GM19467 (cell line): Measurements from ENCODE around the gene ALKBH2.

Source experiments
- ATAC-seq: cut with Tn5 transposase; IDR thresholded peaks from one replicate; pipeline ENCODE4 v1.9.1; 2021; ENCODE audit warnings: mild to moderate bottlenecking, moderate library complexity; ENCODE audit not compliant: unreplicated experiment

ALKBH2 gene

DNA sequence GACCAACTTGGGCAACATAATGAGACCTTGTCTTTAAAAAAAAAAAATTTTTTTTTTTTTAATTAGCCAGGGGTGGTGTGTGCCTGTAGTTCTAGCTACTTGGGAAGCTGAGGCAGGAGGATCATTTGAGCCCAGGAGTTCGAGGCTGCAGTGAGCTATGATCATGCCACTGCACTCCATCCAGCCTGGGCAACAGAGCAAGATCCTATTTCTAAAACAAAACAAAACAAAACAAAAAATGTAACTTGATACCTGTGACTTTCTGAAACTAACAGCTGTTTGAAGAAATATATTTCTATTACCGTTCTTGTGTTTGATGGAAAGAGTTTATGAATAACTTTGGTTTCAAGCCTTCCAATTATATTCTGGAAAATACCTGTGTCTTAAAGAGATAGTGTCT, 21.4 kb upstream of the ALKBH2 start:
- ATAC-seq = no peak

DNA sequence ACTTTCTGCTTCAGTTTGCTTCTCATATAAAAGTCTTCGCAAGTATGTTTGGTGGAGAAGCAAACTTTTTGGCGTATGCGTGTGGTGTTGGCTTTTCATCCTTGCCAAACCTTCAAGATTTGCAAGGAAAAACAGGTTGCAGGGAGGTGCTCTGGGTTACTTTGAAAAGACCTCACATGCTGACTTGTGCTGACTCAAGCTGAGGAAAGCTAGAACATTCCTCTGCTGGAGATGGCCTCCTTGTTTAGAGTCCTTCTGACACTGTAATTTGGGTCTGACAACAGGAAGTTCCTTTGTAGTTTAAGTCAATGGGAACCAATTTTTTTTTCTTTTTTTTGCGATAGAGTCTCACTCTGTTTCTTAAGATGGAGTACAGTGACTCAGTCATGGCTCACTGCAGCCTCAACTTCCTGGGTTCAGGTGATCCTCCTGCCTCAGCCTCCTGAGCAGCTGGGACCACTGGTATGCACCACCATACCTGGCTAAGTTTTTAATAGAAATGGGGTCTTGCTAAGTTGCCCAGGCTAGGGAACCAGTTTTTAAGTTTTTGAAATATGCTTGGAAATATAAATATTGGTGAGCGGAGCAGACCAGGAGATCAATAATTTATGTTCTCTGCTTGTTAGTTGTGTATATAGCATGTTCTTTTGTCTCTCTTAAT, 20.5 kb upstream of the ALKBH2 start:
- ATAC-seq = no peak

DNA sequence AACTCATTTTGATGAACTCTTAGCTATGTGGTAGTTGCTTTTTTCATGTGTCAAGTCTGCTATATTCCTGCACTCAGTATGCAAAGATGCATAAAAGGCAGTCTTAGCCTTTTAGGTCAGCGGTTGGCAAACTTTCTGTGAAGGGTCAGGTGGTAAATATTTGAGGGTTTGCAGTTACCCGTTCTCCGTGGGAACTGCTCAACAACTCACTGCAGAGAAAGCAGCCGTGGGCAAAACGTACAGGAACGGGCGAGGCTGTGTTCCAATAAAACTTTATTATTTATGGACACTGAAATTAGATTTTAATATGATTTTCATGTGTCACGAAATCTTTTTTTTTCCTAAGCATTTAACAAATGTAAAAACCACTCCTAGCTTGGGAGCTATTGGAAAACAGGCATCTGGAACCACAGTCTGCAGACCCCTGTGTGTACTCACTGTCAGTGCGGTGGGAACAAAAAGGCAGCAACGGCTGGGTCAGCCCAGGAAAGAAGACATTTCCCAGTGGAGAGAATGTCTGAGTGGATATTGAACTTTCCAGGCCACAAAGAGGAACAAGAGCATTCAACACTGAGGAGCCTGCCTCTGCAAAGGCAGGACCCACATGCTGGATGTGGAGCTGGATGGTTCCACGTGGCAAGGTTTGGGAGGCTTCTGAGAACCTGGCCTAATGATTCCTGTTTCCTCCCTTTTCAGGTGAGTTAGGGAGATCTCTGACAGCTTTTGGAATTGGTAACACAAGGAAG, 19.6 kb upstream of the ALKBH2 start:
- no peak for ATAC-seq

GRCh38 chr12:109110988-109111495, 17.8 kb upstream of the ALKBH2 start:
- ATAC-seq = no peak

GRCh38 chr12:109109746-109110350, 16.6 kb upstream of the ALKBH2 start:
- no peak for ATAC-seq

GRCh38 chr12:109105176-109105575, 11.9 kb upstream of the ALKBH2 start:
- no peak for ATAC-seq

- ATAC-seq = no peak
Measured at GRCh38 chr12:109102491-109102890, 9.2 kb upstream of the ALKBH2 start.

DNA sequence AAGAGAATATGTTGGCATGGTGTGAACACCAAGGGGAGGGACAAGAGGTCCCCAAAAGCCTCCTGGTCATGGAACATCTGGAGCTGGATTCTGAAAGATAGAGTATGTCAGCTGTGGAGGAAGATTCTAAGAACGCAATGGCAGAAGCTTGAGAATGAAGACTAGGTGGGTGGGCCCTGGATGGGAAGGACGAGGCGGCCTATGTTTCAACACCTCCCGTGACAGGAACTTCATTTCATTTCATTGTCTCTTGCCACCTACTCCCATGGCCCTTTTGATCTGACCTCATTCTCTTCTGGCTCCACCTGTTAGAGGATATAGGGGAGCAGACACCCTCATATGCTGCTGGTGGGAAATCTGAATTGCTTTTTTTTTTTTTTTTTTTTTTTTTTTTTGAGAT, 7.5 kb upstream of the ALKBH2 start:
- ATAC-seq = no peak

GRCh38 chr12:109099431-109100020, 6.3 kb upstream of the ALKBH2 start:
- no peak for ATAC-seq

GRCh38 chr12:109098651-109099050, 5.4 kb upstream of the ALKBH2 start:
- no peak for ATAC-seq

GRCh38 chr12:109098183-109098604, 4.9 kb upstream of the ALKBH2 start:
- peak; percentile 19 for ATAC-seq

DNA sequence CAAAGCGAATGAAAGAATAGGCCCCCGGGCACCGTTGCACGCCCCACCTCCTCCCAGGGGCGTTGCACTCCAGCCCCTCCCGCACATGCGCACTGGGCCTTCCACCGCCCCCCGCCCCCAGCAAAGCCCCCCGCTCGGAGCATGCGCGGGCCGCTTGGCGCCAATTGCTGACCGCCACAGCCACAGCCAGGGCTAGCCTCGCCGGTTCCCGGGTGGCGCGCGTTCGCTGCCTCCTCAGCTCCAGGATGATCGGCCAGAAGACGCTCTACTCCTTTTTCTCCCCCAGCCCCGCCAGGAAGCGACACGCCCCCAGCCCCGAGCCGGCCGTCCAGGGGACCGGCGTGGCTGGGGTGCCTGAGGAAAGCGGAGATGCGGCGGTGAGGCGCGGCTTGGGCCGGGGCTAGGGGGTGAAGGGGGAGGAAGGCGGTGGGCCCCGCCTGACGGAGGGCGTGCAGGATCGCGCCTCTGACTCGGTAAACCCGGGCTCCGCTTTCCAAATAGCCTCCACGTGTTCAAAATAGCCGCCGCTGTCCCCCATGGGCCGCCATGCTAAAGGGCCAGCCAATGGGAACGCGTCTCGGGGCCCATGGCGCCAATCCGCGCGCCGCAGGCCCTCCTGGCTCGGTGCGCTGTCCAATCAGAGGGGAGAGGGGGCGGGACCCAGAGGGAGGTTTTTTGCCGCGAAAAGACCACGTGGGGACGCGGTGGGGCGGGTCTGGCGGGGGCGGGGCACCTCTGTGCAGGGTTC, 4.3 kb upstream of the ALKBH2 start, which contains the start of gene UNG:
UNG (plus strand) TSS at position 163 of the 748 bp plus-strand sequence; CDS start at position 246, 83 bp downstream.
- ATAC-seq = peak; percentile 88

GRCh38 chr12:109097140-109097434, 3.8 kb upstream of the ALKBH2 start:
- ATAC-seq = no peak

GRCh38 chr12:109092497-109093021, 713 bp downstream of the ALKBH2 start:
- ATAC-seq = no peak

- ATAC-seq = no peak
Measured at GRCh38 chr12:109089683-109090082, 3.6 kb downstream of the ALKBH2 start.

GRCh38 chr12:109088818-109089217, 4.5 kb downstream of the ALKBH2 start:
- ATAC-seq = no peak

DNA sequence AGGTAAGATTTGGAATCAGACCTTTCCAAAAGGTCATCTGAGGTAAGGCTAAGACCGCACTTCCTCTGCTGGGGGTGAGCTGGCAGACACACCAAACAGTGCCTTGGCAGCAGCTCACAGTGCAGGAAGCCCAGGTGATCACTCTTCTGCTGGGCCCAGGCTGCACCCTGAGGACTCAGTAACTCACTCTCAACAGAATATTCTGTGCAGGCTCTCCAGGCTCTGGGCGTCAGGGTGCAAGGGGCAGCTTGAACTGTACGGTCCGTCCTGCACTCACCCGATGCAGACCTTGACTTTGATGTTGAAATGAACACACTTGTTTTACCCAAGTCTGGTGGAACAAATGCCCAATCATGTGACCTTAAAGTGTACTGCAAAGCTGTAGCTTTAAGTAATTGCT, 6.0 kb downstream of the ALKBH2 start:
- no peak for ATAC-seq

GRCh38 chr12:109085590-109085989, 7.7 kb downstream of the ALKBH2 start:
- ATAC-seq = no peak

GRCh38 chr12:109084425-109084824, 8.8 kb downstream of the ALKBH2 start:
- no peak for ATAC-seq

DNA sequence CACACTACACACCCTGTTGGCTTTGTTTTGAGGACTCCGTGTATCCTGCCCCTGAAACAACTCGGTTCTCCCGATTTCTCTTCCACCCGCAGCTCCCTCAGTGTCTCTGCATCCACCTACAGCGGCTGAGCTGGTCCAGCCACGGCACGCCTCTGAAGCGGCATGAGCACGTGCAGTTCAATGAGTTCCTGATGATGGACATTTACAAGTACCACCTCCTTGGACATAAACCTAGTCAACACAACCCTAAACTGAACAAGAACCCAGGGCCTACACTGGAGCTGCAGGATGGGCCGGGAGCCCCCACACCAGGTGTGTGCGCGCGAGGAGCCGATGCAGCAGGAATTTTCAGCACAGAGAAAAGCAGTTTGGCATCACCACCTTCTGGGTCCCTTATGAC, 10.5 kb downstream of the ALKBH2 start:
- ATAC-seq = no peak

DNA sequence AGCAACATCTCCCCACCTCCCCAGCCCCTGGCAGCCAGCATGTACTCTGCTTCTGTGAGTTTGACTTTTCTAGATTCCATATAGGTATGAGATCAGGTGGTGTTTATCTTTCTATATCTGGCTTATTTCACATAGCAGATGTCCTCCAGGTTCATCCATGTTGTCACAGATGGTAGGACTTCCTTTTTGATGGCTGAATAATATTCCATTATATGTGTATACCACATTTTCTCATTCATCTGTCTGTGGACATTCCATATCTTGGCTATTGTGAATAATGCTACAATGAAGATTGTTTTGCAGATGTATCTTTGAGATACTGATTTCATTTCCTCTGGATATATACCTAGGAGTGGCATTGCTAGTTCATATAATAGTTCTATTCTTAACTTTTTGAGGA, 18.4 kb downstream of the ALKBH2 start:
- ATAC-seq = no peak
